GM12874 (cell line): Measurements from ENCODE around the gene TBCCD1.

Experiments
- CTCF ChIP-seq: IDR thresholded peaks from 2 replicates; pipeline ENCODE4 v1.5.1; 2011; ENCODE audit warnings: low read depth, mild to moderate bottlenecking, control low read depth, low read length, moderate library complexity; ENCODE audit not compliant: insufficient read depth

TBCCD1 gene

DNA sequence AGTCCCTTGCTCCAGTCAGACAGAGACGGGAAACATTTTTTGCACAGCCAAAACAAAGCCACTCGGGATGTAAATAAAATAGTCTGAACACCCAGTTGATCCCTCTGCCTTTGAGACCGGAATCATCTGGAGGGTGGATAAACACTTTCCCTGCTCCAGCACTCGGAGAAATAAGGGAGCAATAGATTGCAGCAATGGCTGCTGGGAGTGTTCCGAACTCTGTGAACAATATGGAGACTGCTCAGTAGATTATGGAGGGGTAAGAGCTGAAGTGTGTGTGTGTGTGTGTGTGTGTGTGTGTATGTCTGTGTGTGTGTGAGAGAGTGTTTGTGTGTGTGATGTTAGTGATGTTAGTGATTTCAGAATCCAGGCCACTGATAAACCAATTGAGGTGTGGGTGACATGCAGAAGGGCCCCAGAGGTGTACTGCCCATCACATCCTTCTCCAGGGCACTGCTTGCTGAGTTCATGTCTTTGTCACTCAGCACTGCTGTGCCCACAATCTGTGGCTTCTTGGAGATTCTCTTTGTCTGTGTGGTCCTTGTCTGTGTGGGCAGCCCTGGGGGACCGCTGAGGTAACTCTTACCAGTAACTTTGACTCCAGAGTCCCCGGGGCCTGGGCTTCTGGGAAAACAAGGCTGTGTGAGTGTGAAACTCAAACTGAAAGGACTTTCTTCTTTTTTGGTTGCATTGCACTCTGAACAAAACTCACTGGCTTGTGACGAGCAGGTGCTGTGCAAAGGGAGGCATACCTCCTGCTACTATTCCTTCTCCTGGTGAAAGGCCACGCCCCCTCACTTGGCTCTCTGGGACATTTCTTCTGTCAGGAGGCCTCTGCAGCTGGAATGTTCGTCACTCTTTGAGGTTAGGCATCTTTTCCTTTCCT is 45.9 kb downstream of the TBCCD1 start:
- TF ChIP-seq CTCF = no peak

DNA sequence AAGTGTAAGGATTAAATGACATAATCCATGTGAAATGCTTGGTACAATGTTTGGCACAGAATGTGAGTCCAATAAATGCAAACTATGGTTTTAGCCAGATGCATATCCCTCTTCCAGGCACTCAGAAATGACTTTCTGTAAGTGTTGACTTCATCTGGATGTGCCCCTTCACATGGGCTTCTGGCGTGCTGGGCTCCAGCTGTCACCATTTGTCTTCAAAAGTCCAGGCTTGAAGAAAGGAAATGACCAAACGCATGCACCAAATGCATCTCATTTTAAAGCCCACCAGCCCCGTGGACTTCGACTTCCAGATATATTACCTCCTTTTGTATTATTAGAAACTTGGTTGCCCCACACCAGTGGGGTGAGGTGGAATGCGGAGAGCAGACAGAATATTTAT is 46.7 kb downstream of the TBCCD1 start:
- TF ChIP-seq CTCF = no peak

DNA sequence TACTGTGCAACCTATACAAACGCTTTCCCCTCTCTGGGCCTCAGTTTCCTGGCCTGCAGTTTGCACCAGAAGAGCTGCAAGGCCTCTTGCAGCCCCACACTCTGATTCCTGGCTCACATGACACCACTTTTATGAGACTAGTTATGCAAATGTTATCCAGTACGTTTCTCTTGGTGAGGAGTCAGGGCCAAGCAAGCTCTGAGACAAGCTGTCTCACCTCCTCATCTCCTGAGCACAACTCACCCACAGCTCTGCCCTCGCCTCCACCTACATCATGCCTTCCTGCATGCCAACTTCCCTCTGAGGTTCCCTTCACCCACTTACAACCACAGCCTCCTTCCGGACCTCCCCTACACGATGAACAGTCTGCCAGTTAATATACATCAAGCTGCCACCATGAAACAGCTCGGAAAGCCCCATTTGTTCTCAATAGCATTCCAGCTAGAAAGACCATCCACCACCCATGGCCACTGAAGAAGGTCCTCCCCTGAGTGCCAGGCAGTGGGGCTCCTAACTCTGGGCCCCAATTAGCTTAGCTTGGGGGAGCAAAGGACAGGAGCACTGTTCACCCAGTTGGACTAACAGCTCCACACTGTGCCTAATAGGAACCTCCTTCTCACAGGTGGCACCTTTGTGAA is 48.0 kb downstream of the TBCCD1 start:
- no peak for TF ChIP-seq CTCF

- no peak for TF ChIP-seq CTCF
Measured at GRCh38 chr3:186517218-186517617, 49.9 kb downstream of the TBCCD1 start.

DNA sequence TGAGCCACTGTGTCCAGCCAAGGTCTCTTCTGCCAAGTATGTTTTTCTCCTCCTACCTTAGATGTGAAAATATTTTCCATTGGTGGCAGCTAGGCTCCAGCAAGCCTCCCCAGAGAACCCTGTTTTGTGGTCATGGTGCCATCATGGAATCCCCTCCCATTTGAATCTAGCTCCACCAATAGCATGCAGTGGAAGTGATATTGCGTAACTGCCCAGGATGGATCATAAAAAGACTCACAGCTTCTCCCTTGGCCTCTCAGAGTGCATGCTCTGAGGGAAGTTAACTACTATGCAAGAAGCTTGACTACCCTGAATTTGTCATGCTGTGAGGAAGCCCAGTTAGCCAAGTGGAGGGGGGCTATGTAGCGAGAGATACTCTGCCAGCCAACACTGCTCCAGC is 50.5 kb downstream of the TBCCD1 start:
- no peak for TF ChIP-seq CTCF

GRCh38 chr3:186515125-186515524 is 52.0 kb downstream of the TBCCD1 start:
- TF ChIP-seq CTCF = no peak

DNA sequence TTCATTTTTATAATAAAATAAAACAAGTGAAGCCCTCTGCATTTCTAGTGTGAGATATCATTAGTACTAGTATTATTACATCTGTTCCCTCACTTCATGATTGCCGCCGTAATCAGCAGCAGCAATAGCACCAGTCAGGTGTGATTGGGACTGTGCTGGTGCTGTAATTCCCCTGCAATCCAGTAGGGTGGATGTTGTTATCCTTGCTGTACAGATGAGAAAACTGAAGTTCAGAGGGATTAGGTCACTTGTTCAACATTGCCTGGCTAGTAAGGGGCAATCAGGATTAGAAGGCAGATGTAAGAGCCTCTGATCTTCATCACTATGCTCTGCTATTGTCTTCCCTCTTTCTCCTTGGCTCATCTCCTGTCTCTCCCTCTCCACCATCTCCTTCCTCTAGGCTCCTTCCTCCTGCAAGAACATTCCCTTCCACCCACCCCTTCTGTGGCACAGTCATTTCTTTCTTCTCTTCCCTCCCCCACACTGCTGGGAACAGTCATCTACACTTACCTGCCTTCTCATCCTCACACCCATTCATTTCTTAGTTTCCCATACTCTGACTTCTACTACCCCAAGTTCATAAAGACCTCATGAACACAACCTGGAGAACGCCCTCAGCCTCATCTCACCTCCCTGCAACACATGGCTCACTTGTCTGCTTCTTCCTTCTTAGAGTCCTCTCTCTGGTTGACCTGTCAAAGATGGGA is 52.7 kb downstream of the TBCCD1 start:
- TF ChIP-seq CTCF = peak; percentile 47
